Osteocyte (in vitro differentiated cells): ENCODE results near the gene SIL1. TPM values are rescaled to one million over a fixed set of nuclear protein-coding genes. Genes with fewer than 3 reads are reported as not detected.

Experiments
- DNase-seq: peaks from one replicate; pipeline ENCODE4 v3.0.0; 2021; ENCODE audit warnings: mixed read lengths; ENCODE audit not compliant: unreplicated experiment; ENCODE audit errors: extremely low spot score
- H3K27ac Mint-ChIP-seq: one replicate; pipeline ENCODE4 v1.8.0; 2021; ENCODE audit warnings: mild to moderate bottlenecking, mixed read lengths; ENCODE audit not compliant: unreplicated experiment
- H3K27me3 Mint-ChIP-seq: one replicate; pipeline ENCODE4 v1.8.0; 2021; ENCODE audit warnings: mixed read lengths; ENCODE audit not compliant: unreplicated experiment
- H3K36me3 Mint-ChIP-seq: one replicate; pipeline ENCODE4 v1.8.0; 2021; ENCODE audit warnings: mixed read lengths; ENCODE audit not compliant: unreplicated experiment
- H3K4me1 Mint-ChIP-seq: one replicate; pipeline ENCODE4 v1.8.0; 2021; ENCODE audit warnings: mixed read lengths; ENCODE audit not compliant: unreplicated experiment
- H3K4me3 Mint-ChIP-seq: one replicate; pipeline ENCODE4 v1.8.0; 2021; ENCODE audit warnings: mild to moderate bottlenecking, moderate library complexity, mixed read lengths; ENCODE audit not compliant: unreplicated experiment
- H3K9me3 Mint-ChIP-seq: one replicate; pipeline ENCODE4 v1.8.0; 2021; ENCODE audit warnings: mixed read lengths; ENCODE audit not compliant: unreplicated experiment
- total RNA-seq: library from RNA; stranded (reverse); gene quantifications from 2 replicates; pipeline ENCODE4 v1.2.1, GENCODE V29; 2021
- TF ChIP-seq, protein P1 (sequence below): fragments of 200-600 bp; sonication (generic); IDR thresholded peaks from 2 replicates; pipeline ENCODE4 v1.5.0; 2021; ENCODE audit warnings: antibody characterized with exemption, mild to moderate bottlenecking, moderate library complexity

Gene SIL1
- total RNA-seq, 1 donor from 2014 or later: 58.4 TPM

- H3K4me3 Mint-ChIP-seq: no peak overlapping the region
- peaks cover 7% of the 10 kb centered on the region for H3K36me3 Mint-ChIP-seq
- no peak for DNase-seq
- no peaks in the 10 kb centered on the region for H3K27me3 Mint-ChIP-seq
- TF ChIP-seq, protein P1, sequence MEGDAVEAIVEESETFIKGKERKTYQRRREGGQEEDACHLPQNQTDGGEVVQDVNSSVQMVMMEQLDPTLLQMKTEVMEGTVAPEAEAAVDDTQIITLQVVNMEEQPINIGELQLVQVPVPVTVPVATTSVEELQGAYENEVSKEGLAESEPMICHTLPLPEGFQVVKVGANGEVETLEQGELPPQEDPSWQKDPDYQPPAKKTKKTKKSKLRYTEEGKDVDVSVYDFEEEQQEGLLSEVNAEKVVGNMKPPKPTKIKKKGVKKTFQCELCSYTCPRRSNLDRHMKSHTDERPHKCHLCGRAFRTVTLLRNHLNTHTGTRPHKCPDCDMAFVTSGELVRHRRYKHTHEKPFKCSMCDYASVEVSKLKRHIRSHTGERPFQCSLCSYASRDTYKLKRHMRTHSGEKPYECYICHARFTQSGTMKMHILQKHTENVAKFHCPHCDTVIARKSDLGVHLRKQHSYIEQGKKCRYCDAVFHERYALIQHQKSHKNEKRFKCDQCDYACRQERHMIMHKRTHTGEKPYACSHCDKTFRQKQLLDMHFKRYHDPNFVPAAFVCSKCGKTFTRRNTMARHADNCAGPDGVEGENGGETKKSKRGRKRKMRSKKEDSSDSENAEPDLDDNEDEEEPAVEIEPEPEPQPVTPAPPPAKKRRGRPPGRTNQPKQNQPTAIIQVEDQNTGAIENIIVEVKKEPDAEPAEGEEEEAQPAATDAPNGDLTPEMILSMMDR: no peak
- H3K4me1 Mint-ChIP-seq: peaks cover 2% of the 10 kb centered on the region
- no peak overlapping the region for H3K27ac Mint-ChIP-seq
- peaks cover 6% of the 10 kb centered on the region for H3K9me3 Mint-ChIP-seq
These were observed 256.1 kb downstream of the SIL1 start for GRCh38 chr5:138942066-138942465.

- TF ChIP-seq, protein P1: no peak
- H3K9me3 Mint-ChIP-seq: peaks cover 6% of the 10 kb centered on the region
- H3K4me1 Mint-ChIP-seq: peaks cover 2% of the 10 kb centered on the region
- H3K36me3 Mint-ChIP-seq: peaks cover 28% of the 10 kb centered on the region
- H3K27me3 Mint-ChIP-seq: no peaks in the 10 kb centered on the region
- no peak overlapping the region for H3K4me3 Mint-ChIP-seq
- no peak for DNase-seq
- no peak overlapping the region for H3K27ac Mint-ChIP-seq
These were observed 259.6 kb downstream of the SIL1 start for GRCh38 chr5:138938526-138938925.

GRCh38 chr5:138937392-138938387, 260.5 kb downstream of the SIL1 start:
- TF ChIP-seq, protein P1: no peak
- Mint-ChIP-seq H3K4me1 (peaks cover 2% of the 10 kb centered on the region), H3K9me3 (peaks cover 6% of the 10 kb centered on the region), H3K4me3 (no peak overlapping the region), H3K27me3 (no peaks in the 10 kb centered on the region), H3K36me3 (peaks cover 33% of the 10 kb centered on the region), H3K27ac (no peak overlapping the region)
- peak; percentile 76 for DNase-seq

- H3K36me3 Mint-ChIP-seq: peaks cover 39% of the 10 kb centered on the region
- H3K9me3 Mint-ChIP-seq: peaks cover 6% of the 10 kb centered on the region
- TF ChIP-seq, protein P1: no peak
- no peaks in the 10 kb centered on the region for H3K27me3 Mint-ChIP-seq
- H3K4me3 Mint-ChIP-seq: no peak overlapping the region
- peaks cover 2% of the 10 kb centered on the region for H3K4me1 Mint-ChIP-seq
- no peak for DNase-seq
- H3K27ac Mint-ChIP-seq: peak overlapping the region; percentile 48
These were observed 261.2 kb downstream of the SIL1 start for GRCh38 chr5:138936968-138937345.

DNA sequence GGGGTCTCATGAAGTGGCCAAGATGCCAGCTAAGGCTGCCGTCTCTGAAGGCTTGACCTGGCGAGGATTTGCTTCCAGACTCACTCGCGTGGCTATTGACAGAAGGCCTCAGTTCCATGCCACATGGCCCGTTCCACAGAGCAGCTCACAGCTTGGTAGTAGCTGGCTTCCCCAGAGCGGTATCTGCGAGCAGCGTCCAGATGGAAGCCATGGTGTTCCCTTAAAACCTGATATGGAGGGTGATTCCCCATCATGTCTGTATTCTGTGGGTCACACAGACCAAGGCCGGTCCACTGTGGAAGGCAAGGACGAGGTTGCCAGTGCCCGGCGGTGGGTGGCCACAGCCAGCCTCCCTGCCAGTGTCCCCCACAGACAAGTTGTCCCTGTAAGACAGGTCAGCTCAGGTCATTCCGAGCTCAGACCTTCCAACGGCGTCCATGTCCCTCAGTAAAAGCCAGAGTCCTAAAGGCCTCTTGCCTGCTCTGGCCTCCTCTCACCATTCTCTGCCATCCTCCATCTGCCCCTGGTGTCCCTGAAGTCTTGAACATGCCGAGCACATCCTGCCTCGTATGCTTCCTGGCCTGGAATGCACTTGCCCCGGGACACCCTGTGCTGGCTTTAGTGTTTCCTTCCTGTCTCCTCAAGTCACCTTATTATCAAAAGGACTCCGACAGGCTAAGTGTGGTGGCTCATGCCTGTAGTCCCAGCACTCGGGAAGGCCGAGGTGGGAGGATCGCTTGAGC, 261.8 kb downstream of the SIL1 start:
- H3K36me3 Mint-ChIP-seq: peaks cover 45% of the 10 kb centered on the region
- peak; percentile 80 for DNase-seq
- TF ChIP-seq, protein P1: no peak
- no peaks in the 10 kb centered on the region for H3K27me3 Mint-ChIP-seq
- no peak overlapping the region for H3K27ac Mint-ChIP-seq
- H3K4me1 Mint-ChIP-seq: peaks cover 2% of the 10 kb centered on the region
- H3K9me3 Mint-ChIP-seq: peaks cover 6% of the 10 kb centered on the region
- H3K4me3 Mint-ChIP-seq: no peak overlapping the region
